GM12864 (cell line): Measurements from ENCODE around the gene RNU6-8.

Source experiments
- DNase-seq: peaks from one replicate; pipeline ENCODE4 v3.0.0-alpha.2; 2011; ENCODE audit warnings: low read depth
- H3K4me3 ChIP-seq: 2 replicates; pipeline ENCODE4 v1.5.1; 2011; ENCODE audit warnings: mild to moderate bottlenecking, low read depth, low read length, control low read depth
- TF ChIP-seq, protein P1 (sequence below): IDR thresholded peaks from 2 replicates; pipeline ENCODE4 v1.5.1; 2011; ENCODE audit warnings: low read depth, mild to moderate bottlenecking, moderate library complexity, low read length, control low read depth, inconsistent platforms; ENCODE audit errors: missing control alignments

Gene RNU6-8

DNA sequence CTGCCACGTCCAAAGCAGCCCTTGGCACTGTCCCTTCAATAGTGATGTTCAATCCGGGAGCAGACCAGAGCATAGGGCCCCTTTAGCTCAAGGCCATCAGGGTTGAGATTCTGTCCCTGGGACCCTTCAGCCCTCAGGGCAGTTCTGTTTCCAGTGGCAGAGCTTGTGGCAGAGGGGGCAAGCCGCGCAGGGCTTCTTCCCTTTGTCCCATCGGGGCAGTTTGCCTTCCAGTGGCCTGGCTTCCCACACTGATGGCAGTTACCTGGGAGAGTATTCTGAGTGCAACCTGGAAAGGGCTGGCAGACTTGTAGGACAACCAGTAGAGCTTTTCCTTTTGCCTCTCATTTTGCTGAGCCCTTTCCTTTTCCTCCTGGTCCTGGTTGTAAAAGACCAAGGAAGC, 43.7 kb upstream of the RNU6-8 start:
- H3K4me3 ChIP-seq = no peak overlapping the region
- DNase-seq = no peak
- TF ChIP-seq, protein P1, sequence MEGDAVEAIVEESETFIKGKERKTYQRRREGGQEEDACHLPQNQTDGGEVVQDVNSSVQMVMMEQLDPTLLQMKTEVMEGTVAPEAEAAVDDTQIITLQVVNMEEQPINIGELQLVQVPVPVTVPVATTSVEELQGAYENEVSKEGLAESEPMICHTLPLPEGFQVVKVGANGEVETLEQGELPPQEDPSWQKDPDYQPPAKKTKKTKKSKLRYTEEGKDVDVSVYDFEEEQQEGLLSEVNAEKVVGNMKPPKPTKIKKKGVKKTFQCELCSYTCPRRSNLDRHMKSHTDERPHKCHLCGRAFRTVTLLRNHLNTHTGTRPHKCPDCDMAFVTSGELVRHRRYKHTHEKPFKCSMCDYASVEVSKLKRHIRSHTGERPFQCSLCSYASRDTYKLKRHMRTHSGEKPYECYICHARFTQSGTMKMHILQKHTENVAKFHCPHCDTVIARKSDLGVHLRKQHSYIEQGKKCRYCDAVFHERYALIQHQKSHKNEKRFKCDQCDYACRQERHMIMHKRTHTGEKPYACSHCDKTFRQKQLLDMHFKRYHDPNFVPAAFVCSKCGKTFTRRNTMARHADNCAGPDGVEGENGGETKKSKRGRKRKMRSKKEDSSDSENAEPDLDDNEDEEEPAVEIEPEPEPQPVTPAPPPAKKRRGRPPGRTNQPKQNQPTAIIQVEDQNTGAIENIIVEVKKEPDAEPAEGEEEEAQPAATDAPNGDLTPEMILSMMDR = no peak

DNA sequence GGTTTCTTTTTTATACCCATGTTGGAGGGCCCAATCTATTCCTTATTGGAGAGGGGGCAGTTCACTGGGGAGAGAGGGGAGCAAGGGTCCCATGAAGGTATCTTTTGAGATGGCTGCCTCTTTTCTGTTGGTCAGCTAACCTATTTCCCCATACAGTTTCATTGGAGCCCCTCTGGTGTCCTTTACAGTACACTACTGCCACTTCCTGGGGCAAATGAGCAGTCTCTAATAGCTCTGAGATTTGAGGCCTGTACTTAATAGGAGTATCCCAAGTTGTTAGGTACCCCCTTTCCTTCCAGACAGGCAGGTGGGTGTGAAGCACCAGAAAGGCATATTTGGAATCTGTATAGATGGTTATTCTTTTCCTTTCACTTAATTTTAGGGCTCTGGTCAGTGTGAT, 41.3 kb upstream of the RNU6-8 start:
- DNase-seq = no peak
- TF ChIP-seq, protein P1 = peak; percentile 7
- no peak overlapping the region for H3K4me3 ChIP-seq

DNA sequence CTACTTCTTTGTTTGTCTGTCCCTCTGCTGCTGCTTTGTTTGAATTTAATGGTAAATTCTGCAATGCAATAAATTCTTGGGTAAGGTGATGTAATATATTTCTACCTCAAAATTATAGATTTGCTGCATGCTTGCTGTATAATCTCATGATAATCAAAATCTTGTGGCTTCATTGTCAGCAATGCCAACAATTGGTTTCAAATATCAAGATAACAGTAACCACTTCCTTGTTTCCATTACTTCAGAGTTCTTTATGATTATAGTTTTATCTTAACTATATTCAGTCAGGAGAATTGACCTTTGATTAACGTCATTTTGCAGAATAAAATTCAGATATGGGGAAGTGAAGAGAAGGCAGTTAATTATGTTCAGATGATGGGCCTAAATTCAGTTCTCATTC, 30.2 kb upstream of the RNU6-8 start:
- TF ChIP-seq, protein P1 = no peak
- DNase-seq = no peak
- no peak overlapping the region for H3K4me3 ChIP-seq

DNA sequence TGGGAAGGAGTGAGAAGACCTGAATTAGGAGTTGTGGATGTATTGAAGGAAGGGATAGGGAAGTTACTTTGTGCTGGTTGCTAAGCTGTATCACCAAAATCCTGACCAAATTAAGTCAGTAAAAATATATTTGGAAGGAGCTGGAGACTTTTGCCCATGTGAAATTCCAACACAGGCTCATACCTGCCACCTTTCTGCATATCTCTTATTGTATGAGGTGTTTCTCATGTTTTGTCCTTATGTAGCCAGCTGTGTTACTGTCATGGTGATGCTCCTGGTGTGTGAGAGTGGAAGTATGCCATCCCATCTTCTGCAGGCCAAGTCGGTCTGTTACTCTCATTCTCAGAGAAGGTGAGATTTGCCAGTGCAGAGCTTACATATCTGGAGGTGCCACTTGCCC, 29.4 kb upstream of the RNU6-8 start:
- no peak overlapping the region for H3K4me3 ChIP-seq
- no peak for DNase-seq
- TF ChIP-seq, protein P1 = no peak

DNA sequence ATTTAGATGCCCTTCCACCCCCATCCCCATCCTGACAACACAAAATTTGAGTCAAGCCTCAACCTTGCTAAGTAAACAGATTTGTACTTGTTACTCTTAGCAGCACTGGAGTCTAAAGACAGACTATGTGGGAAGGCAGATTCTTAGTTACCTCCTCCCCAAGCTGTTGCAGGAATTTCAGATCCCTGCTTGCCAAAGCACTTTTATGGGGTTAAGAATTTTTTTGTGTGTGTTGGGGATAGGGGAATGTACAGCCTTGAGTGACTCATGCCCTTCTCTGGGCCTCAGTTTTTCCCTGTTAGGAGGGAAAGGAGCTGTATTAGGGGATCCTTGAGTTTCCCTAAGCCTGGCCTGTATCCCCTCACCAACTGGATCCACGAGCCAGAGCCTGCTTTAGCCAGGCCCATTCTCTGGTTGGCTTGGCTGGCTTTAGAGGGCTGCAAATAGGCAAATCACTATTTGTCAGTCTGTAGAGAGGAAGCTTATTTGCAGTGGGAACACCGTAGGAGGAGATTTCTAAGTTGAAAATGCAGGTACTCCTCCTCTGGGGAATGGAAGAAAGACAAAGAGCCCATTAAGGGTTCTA, 27.7 kb upstream of the RNU6-8 start:
- TF ChIP-seq, protein P1 = no peak
- DNase-seq = no peak
- no peak overlapping the region for H3K4me3 ChIP-seq

DNA sequence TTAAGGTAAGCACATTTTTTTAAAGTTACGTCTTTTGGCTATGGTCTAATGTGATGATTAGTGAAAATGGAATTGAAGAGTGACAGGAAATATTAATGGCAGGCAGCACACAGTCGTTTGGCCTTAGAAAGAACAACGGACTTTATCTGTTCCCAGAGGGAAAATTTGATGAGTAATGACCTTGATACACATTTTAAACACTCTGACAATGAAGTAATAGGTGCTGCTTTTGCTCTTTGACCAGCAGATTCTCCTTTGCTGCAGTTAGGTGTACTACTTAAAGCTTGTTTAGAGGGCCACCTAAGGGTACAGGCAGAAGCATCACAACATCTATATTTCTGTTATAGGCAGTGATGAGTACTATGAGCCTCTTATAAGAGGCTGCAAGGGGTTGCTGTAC, 27.1 kb upstream of the RNU6-8 start:
- TF ChIP-seq, protein P1 = peak; percentile 3
- DNase-seq = no peak
- H3K4me3 ChIP-seq = no peak overlapping the region

DNA sequence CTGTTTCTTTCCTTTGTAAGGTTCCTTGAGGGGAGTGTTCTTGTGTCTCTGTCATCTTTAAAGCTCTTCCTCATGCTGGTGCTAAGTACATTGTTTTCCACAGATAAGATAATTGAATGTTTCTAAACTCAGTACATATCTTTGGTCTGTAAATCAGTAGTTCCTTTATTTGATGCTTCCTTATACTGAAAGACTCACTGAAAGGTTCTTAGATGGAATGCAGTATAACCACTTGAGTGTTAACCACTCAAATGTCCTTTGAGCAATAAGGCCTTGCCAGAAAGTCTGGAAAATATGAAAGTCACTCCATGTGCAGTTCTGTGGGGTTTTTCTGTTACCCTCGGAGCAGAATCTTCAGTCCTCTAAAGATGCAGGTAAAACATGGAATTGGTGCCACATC, 23.0 kb upstream of the RNU6-8 start:
- no peak for DNase-seq
- TF ChIP-seq, protein P1 = no peak
- no peak overlapping the region for H3K4me3 ChIP-seq
